Neuronal stem cell (in vitro differentiated cells): ENCODE results near the gene SUCLG2.

Experiments
- DNase-seq: peaks from one replicate; pipeline ENCODE4 v3.0.0-alpha.2; 2013; ENCODE audit warnings: low spot score
- H2AFZ ChIP-seq: one replicate; pipeline ENCODE4 v1.6.1; 2013; ENCODE audit warnings: mild to moderate bottlenecking, low read length, inconsistent platforms
- H2AK5ac ChIP-seq: 2 replicates; pipeline ENCODE4 v1.6.1; 2013; ENCODE audit warnings: low read depth, mild to moderate bottlenecking, inconsistent platforms, low read length, moderate library complexity, mixed read lengths
- H2BK120ac ChIP-seq: 2 replicates; pipeline ENCODE4 v1.6.1; 2013; ENCODE audit warnings: low read depth, mild to moderate bottlenecking, inconsistent platforms, low read length, moderate library complexity, mixed read lengths
- H2BK12ac ChIP-seq: one replicate; pipeline ENCODE4 v1.6.1; 2013; ENCODE audit warnings: low read length, inconsistent platforms
- H2BK15ac ChIP-seq: 2 replicates; pipeline ENCODE4 v1.6.1; 2013; ENCODE audit warnings: mild to moderate bottlenecking, low read length, inconsistent platforms, mixed read lengths
- H2BK5ac ChIP-seq: one replicate; pipeline ENCODE4 v1.6.1; 2013; ENCODE audit warnings: inconsistent platforms, mild to moderate bottlenecking, low read length, moderate library complexity
- H3K14ac ChIP-seq: one replicate; pipeline ENCODE4 v1.6.1; 2013; ENCODE audit warnings: low read length, inconsistent platforms
- H3K18ac ChIP-seq: 2 replicates; pipeline ENCODE4 v1.6.1; 2013; ENCODE audit warnings: low read length, inconsistent platforms
- H3K23ac ChIP-seq: 2 replicates; pipeline ENCODE4 v1.6.1; 2013; ENCODE audit warnings: low read depth, mild to moderate bottlenecking, mixed read lengths, low read length, inconsistent platforms; ENCODE audit not compliant: poor library complexity
- H3K27ac ChIP-seq: replicated peaks from 3 replicates; pipeline ENCODE4 v1.5.1; 2013; ENCODE audit warnings: low read length, inconsistent platforms
- H3K27me3 ChIP-seq, 3 experiments: 2 replicates each; pipeline ENCODE4 v1.6.1; 2013; ENCODE audit warnings: low read length in 3 of 3, mild to moderate bottlenecking in 2 of 3, inconsistent platforms in 1 of 3, low read depth in 1 of 3, mixed read lengths in 1 of 3, moderate library complexity in 1 of 3; ENCODE audit not compliant: control insufficient read depth in 3 of 3, insufficient read depth in 3 of 3
- H3K36me3 ChIP-seq, 2 donors: replicated peaks in 1 of 2; 2 replicates each; pipeline ENCODE4 v1.6.1; 2013; ENCODE audit warnings: low read length in 2 of 2; ENCODE audit not compliant: control insufficient read depth in 2 of 2, insufficient read depth in 2 of 2
- H3K4ac ChIP-seq: 2 replicates; pipeline ENCODE4 v1.6.1; 2013; ENCODE audit warnings: inconsistent platforms, mild to moderate bottlenecking, low read length, moderate library complexity
- H3K4me1 ChIP-seq, 2 donors: 1 replicate in 1 of 2; 2 replicates in 1 of 2; pipeline ENCODE4 v1.6.1; 2013; ENCODE audit warnings: low read length in 2 of 2, low read depth in 1 of 2; ENCODE audit not compliant: control insufficient read depth in 2 of 2, insufficient read depth in 1 of 2
- H3K4me2 ChIP-seq: one replicate; pipeline ENCODE4 v1.6.1; 2013; ENCODE audit warnings: mild to moderate bottlenecking, low read length, inconsistent platforms; ENCODE audit not compliant: insufficient read depth, poor library complexity, severe bottlenecking
- H3K4me3 ChIP-seq, 2 donors: 2 replicates each; pipeline ENCODE4 v1.5.1; 2013; ENCODE audit warnings: low read length in 2 of 2, mild to moderate bottlenecking in 2 of 2, inconsistent platforms in 1 of 2, moderate library complexity in 1 of 2
- H3K79me1 ChIP-seq: one replicate; pipeline ENCODE4 v1.6.1; 2013; ENCODE audit warnings: low read depth, mild to moderate bottlenecking, inconsistent platforms, low read length, moderate library complexity
- H3K9ac ChIP-seq: one replicate; pipeline ENCODE4 v1.6.1; 2013; ENCODE audit warnings: mild to moderate bottlenecking, low read depth, low read length, inconsistent platforms; ENCODE audit not compliant: poor library complexity
- H3K9me3 ChIP-seq, 2 donors: replicated peaks in 1 of 2; 2 replicates each; pipeline versions ENCODE3 to v1.6.1; 2013; ENCODE audit warnings: low read length in 2 of 2, mild to moderate bottlenecking in 2 of 2, inconsistent platforms in 1 of 2, low read depth in 1 of 2, mixed read lengths in 1 of 2, moderate library complexity in 1 of 2; ENCODE audit not compliant: control insufficient read depth in 2 of 2, insufficient read depth in 1 of 2
- H4K8ac ChIP-seq: one replicate; pipeline ENCODE4 v1.6.1; 2013; ENCODE audit warnings: low read depth, mild to moderate bottlenecking, inconsistent platforms, low read length, moderate library complexity
- H4K91ac ChIP-seq: one replicate; pipeline ENCODE4 v1.6.1; 2013; ENCODE audit warnings: low read length, low read depth, mild to moderate bottlenecking, inconsistent platforms; ENCODE audit not compliant: poor library complexity
- WGBS, 2 donors: extraction: QIAGEN DNeasy Blood & Tissue Kit; methylation state at CpG; one replicate each; pipeline ENCODE4 v1.1.7; 2013; ENCODE audit warnings: missing lambda C conversion rate in 2 of 2, mixed read lengths in 1 of 2; ENCODE audit not compliant: insufficient read length in 2 of 2, insufficient replicate concordance in 1 of 2; ENCODE audit errors: extremely low coverage in 2 of 2; 5-methylcytosine and 5-hydroxymethylcytosine counted together

SUCLG2 gene

DNA sequence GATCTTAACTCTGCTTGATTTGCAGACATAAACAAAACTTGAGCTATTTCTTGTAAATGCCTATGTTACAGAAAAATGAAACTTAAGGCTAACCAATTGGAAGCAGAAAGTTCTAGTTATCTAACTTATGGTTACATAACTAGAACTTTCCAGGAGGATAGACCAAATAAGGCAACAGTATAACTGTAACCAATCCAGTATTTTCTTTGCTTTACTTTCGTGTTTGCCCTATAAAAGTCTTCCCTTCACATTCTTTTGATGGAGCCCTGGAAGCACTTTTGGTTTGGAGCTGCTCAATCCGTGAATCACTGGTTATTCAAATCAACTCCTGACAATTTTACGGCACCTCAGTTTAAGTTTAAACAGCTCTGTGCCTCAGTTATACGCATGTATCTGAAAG is 164.6 kb downstream of the SUCLG2 start:
- H2BK120ac ChIP-seq, result no peak overlapping the region
- H3K27ac ChIP-seq, result no peak overlapping the region
- H2BK12ac ChIP-seq, result no peak overlapping the region
- no peak overlapping the region for H3K4me3 ChIP-seq
- no peak overlapping the region for H3K23ac ChIP-seq
- H2AK5ac ChIP-seq, result no peak overlapping the region
- no peaks in the 10 kb centered on the region for H3K79me1 ChIP-seq
- no peak overlapping the region for H2BK15ac ChIP-seq
- no peak overlapping the region for H2AFZ ChIP-seq
- H3K4ac ChIP-seq, result no peak overlapping the region
- H3K4me1 ChIP-seq, result no peaks in the 10 kb centered on the region
- no CpG with 5 or more reads among the region's 4 CpGs for WGBS, 2 donors
- no peak overlapping the region for H4K8ac ChIP-seq
- no peak overlapping the region for H3K9ac ChIP-seq
- H3K36me3 ChIP-seq, result peaks cover 0 to 14% of the 10 kb centered on the region in 2 donors
- DNase-seq, result no peak
- no peak overlapping the region for H3K14ac ChIP-seq
- H2BK5ac ChIP-seq, result no peak overlapping the region
- no peak overlapping the region for H3K18ac ChIP-seq
- no peak overlapping the region for H3K4me2 ChIP-seq
- no peaks in the 10 kb centered on the region for H3K9me3 ChIP-seq
- H4K91ac ChIP-seq, result no peak overlapping the region
- no peaks in the 10 kb centered on the region for H3K27me3 ChIP-seq

DNA sequence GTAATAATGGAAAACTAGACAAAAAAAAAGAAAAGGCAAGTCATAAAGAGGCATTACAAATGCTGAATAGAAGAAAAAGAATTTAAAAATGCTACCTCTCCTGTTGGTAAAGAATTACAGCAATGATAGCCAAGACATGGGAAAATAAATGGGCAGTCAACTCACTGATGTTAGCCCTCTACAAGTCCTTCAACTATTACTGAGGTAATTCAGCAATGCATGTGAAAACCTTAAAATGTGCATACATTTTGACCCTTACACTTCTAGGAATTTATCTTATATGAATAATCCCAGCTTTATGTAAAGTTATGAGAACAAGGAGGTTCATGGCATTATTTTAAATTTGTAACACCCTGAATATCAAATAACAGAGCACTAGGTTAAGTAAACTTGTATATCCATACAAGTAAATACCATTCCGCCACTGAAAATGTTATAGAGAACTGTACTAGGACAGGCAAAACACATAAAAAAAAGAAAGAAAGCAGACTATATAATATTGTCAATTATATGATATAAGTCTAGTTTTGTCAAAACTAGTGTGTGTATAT is 166.8 kb downstream of the SUCLG2 start:
- WGBS, 2 donors, result no CpG with 5 or more reads among the region's 1 CpG
- Histone ChIP-seq H3K79me1 (no peaks in the 10 kb centered on the region), H3K4ac (no peak overlapping the region), H4K8ac (no peak overlapping the region), H3K9me3 (no peaks in the 10 kb centered on the region), H2AFZ (no peak overlapping the region), H3K18ac (no peak overlapping the region), H3K36me3 (peaks cover 0 to 4% of the 10 kb centered on the region in 2 donors), H4K91ac (no peak overlapping the region), H3K9ac (no peak overlapping the region), H3K14ac (no peak overlapping the region), H2BK12ac (no peak overlapping the region), H2BK5ac (no peak overlapping the region), H3K27ac (no peak overlapping the region), H2BK120ac (no peak overlapping the region), H3K4me1 (no peaks in the 10 kb centered on the region), H2BK15ac (no peak overlapping the region), H3K23ac (no peak overlapping the region), H2AK5ac (no peak overlapping the region), H3K27me3 (no peaks in the 10 kb centered on the region), H3K4me2 (no peak overlapping the region), H3K4me3 (no peak overlapping the region)
- no peak for DNase-seq

DNA sequence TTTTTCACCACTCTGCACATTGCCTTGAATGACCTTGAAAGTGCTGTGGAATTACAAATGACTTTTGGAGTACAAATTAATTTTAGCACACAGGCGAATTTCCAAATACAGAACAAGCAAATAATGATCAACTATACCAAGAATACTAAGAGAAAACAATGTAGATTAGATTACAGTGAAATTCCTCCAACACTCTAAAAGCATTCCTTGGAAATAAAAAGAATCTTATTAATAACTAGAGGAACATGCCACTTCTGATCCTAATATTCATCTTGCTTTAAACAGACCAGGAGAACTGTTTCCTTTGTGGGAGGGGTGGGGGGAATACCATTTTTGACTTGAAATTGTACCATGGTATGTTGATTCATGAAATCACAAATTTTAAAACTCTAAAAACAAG is 167.5 kb downstream of the SUCLG2 start:
- H4K8ac ChIP-seq, result no peak overlapping the region
- no peak overlapping the region for H3K4me2 ChIP-seq
- no peak overlapping the region for H3K18ac ChIP-seq
- H3K27me3 ChIP-seq, result no peaks in the 10 kb centered on the region
- H4K91ac ChIP-seq, result no peak overlapping the region
- H3K9me3 ChIP-seq, result no peaks in the 10 kb centered on the region
- H3K27ac ChIP-seq, result no peak overlapping the region
- WGBS, 2 donors, result no CpG with 5 or more reads among the region's 1 CpG
- H2BK120ac ChIP-seq, result no peak overlapping the region
- no peak overlapping the region for H2BK12ac ChIP-seq
- no peak overlapping the region for H3K4me3 ChIP-seq
- no peak overlapping the region for H3K23ac ChIP-seq
- no peak overlapping the region for H3K9ac ChIP-seq
- H2AFZ ChIP-seq, result no peak overlapping the region
- DNase-seq, result no peak
- H3K36me3 ChIP-seq, result peaks cover 0 to under 1% of the 10 kb centered on the region in 2 donors
- no peak overlapping the region for H2BK15ac ChIP-seq
- H2AK5ac ChIP-seq, result no peak overlapping the region
- H3K4me1 ChIP-seq, result no peaks in the 10 kb centered on the region
- no peak overlapping the region for H3K14ac ChIP-seq
- no peak overlapping the region for H3K4ac ChIP-seq
- H2BK5ac ChIP-seq, result no peak overlapping the region
- no peaks in the 10 kb centered on the region for H3K79me1 ChIP-seq

DNA sequence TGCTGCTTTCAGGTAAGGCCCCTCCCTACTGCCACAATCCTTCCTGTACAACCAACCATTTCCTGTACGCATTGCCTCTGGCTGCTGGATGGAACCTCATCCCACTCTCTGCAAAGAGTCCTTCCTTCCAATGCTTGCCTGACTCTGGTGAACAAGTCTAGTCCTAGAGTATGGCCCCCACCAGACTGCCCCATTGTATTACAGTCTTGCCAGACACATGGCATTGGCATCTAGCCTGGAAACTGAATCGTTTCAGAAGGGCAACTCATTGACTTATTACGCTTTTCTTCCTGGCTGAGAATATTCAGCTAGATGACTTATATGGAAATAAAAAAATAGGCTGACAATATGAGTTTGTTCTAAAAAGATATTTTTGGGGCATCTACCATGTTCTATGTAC is 170.3 kb downstream of the SUCLG2 start:
- Histone ChIP-seq H2BK12ac (no peak overlapping the region), H3K36me3 (no peaks in the 10 kb centered on the region), H3K23ac (no peak overlapping the region), H2BK5ac (no peak overlapping the region), H3K14ac (no peak overlapping the region), H2AFZ (no peak overlapping the region), H3K79me1 (no peaks in the 10 kb centered on the region), H3K4me2 (no peak overlapping the region), H3K4me1 (no peaks in the 10 kb centered on the region), H3K18ac (no peak overlapping the region), H4K8ac (no peak overlapping the region), H2BK120ac (no peak overlapping the region), H3K4ac (no peak overlapping the region), H2AK5ac (no peak overlapping the region), H3K27ac (no peak overlapping the region), H3K4me3 (no peak overlapping the region), H3K9ac (no peak overlapping the region), H4K91ac (no peak overlapping the region), H3K27me3 (no peaks in the 10 kb centered on the region), H3K9me3 (no peaks in the 10 kb centered on the region), H2BK15ac (no peak overlapping the region)
- WGBS, 2 donors, result no CpG with 5 or more reads among the region's 3 CpGs
- no peak for DNase-seq
